ENCODE measurements around the gene OXER1.

DNA sequence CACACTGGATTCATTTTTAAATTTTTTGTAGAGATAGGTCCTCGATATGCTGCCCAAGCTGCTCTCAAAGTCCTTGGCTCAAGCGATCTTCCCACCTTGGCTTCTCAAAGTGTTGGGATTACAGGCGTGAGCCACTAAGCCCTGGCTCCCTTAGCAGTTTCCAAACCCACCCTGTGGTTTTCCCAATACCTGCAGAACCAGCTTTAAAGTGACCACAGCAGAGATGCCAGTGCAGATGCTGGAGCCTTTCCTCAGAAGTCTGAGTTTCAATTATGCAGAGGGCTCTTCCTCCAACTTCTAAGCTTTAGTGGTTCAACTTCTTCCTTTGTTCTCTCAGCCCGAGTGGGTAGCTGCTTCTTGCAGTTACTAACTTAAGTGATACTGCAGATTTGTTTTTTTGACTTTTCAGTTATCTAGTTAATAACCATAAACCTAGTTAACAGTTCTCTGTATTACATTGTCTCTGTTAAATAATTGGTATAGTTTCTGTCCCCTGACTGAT is 36.6 kb upstream of the OXER1 start:
- TF ChIP-seq, protein P1, sequence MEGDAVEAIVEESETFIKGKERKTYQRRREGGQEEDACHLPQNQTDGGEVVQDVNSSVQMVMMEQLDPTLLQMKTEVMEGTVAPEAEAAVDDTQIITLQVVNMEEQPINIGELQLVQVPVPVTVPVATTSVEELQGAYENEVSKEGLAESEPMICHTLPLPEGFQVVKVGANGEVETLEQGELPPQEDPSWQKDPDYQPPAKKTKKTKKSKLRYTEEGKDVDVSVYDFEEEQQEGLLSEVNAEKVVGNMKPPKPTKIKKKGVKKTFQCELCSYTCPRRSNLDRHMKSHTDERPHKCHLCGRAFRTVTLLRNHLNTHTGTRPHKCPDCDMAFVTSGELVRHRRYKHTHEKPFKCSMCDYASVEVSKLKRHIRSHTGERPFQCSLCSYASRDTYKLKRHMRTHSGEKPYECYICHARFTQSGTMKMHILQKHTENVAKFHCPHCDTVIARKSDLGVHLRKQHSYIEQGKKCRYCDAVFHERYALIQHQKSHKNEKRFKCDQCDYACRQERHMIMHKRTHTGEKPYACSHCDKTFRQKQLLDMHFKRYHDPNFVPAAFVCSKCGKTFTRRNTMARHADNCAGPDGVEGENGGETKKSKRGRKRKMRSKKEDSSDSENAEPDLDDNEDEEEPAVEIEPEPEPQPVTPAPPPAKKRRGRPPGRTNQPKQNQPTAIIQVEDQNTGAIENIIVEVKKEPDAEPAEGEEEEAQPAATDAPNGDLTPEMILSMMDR (IDR thresholded peaks at IDR 0.05), result no peak
- no peak for TF ChIP-seq EP300 (IDR thresholded peaks at IDR 0.05)
